Pancreas (tissue), 10 donors: ENCODE measurements around the gene SRP68. TPM values are rescaled to one million over a fixed set of nuclear protein-coding genes. Genes with fewer than 3 reads are reported as not detected.

ENCODE experiments used
- ATAC-seq, 4 donors: fragments of 200-7000 bp; cut with Tn5 transposase; one replicate each; pipeline versions ENCODE4 v1.8.0 to v1.9.1; 2020; ENCODE audit warnings: mild to moderate bottlenecking in 4 of 4, moderate library complexity in 4 of 4
- DNase-seq, 6 donors: peaks; one replicate each; pipeline ENCODE4 v3.0.0-alpha.2; 2020
- FAIRE-seq: peaks from 2 replicates; lab custom pipeline; 2012; peaks lifted over from hg19 to GRCh38; lab: Jason Lieb, UNC
- H3K27ac ChIP-seq, 4 donors: fragments of 200-600 bp; sonication (generic); 1 replicate in 3 of 4; 2 replicates in 1 of 4; pipeline versions ENCODE4 v1.5.0 to v1.8.0; 2020
- H3K27me3 ChIP-seq, 4 donors: fragments of 200-600 bp; one replicate each; pipeline ENCODE4 v1.8.0; 2021
- H3K36me3 ChIP-seq, 3 donors: fragments of 200-600 bp; sonication (generic) in 1 of 3; one replicate each; pipeline versions ENCODE4 v1.5.0 to v1.8.0; 2020 to 2021
- H3K4me1 ChIP-seq, 3 donors: fragments of 200-600 bp; one replicate each; pipeline ENCODE4 v1.8.0; 2021
- H3K4me3 ChIP-seq, 4 donors: fragments of 200-600 bp; sonication (generic) in 2 of 4; one replicate each; pipeline versions ENCODE4 v1.5.0 to v1.8.0; 2020 to 2021
- H3K9me3 ChIP-seq, 4 donors: fragments of 200-600 bp; one replicate each; pipeline ENCODE4 v1.8.0; 2021
- CTCF ChIP-seq, 4 donors: fragments of 200-600 bp; sonication (generic) in 3 of 4; IDR thresholded peaks; one replicate each; pipeline versions ENCODE4 v1.5.0 to v1.8.0; 2021; ENCODE audit warnings: antibody characterized with exemption in 4 of 4
- WGBS, 2 donors: extraction: QIAGEN DNeasy Blood & Tissue Kit; methylation state at CpG; one replicate each; pipeline ENCODE4 v1.1.7; 2013; 5-methylcytosine and 5-hydroxymethylcytosine counted together
- intact Hi-C, 3 donors: fragments of 100-400 bp; cut with DNase I; formaldehyde crosslinking; loops; one replicate each; pipeline versions ENCODE4 v1.11.1 to v1.14.2; 2022
- polyA plus RNA-seq, 2 donors: library from polyadenylated mRNA; stranded (reverse); fragments of 200-250 nt; gene quantifications; one replicate each; pipeline ENCODE4 v1.2.3, GENCODE V29; 2013
- total RNA-seq, 6 donors: library from RNA; stranded (reverse); fragmentation: NEBNext Ultra II Directional in 4 of 6; extraction: Animal tissue kit (Norgen Biotek cat#: 25700) in 4 of 6; gene quantifications; one replicate each; pipeline versions ENCODE4 v1.2.1 to v1.2.4, GENCODE V29; 2021 to 2023
- donor health status: healthy with polysubstance abuse.
- donor health status: DM: no; HTN: no; CAD: no; lungs with moderate emphysema.
- donor health status: DM: no; HTN: no; CAD: no.
- donor health status: control.
- donor health status: control.
- donor health status: Bipolar disorder and iron deficiency.
- donor health status: DM: yes; HTN: yes; CAD: no.
- donor health status: DM: no; HTN: no; CAD: no.
- donor health status: DM: no; HTN: no; CAD: no.
- donor health status: DM: yes; HTN: yes; CAD: no.

Gene SRP68
- total and polyA plus RNA-seq, 8 donors = 32.2 to 74.6 (median 48.0) TPM

DNA sequence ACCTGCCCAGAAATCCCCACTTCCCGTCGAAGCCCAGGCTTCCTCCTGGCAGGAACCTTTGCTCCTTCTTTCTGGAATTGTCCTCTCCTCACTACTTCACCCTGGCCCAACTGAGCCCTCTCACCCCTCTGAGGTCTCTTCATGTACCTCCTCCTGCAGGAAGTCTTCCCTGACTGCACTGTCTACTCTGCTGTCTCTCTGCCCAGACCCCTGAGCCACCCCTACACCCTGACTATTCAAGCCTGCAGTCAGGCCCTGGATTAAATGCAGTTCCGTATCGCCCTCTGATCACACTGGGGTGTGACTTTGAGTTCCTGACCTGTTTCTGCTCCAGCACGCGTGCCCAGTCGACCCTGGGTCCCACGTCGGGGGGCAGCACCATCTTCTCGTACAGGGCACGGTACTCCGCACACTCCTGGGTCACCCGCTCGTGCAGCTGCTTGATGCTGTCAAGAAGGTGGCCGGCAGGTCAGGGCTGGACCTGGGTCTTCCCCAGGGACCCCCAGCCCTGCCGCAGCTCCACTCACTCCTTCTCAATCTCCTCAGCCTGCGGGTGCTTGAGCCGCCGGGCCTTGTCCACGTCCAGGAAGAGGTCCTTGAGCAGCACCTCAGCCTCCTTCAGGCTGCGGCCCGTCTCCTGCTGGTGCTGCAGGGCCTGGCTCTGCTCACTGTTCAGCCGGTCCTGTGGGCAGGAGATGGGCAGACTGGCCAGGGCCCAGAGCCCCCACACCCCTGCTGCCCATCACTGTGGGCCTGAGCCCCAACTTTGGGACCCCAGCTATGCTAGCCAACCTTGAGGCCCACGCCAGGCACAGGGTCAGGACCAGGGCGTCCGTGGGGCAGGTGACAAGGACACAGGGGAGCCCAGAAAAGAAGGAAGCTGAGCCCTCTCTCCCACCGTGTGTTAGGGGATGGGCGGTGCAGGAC, 49.1 kb downstream of the SRP68 start:
- WGBS, 2 donors = 87 to 92% methylated on average over 27 to 28 of the region's 28 CpGs
- H3K4me1 ChIP-seq = no peaks in the 10 kb centered on the region
- DNase-seq = peak in 1 of 6 donors; percentile 61
- H3K27me3 ChIP-seq = no peaks in the 10 kb centered on the region
- no peak overlapping the region for H3K27ac ChIP-seq
- no peaks in the 10 kb centered on the region for H3K36me3 ChIP-seq
- TF ChIP-seq CTCF (IDR thresholded peaks at IDR 0.05) = no peak
- FAIRE-seq = no peak
- ATAC-seq = no peak
- no peak overlapping the region for H3K4me3 ChIP-seq
- intact Hi-C loops = no loop called here
- no peaks in the 10 kb centered on the region for H3K9me3 ChIP-seq

GRCh38 chr17:76022285-76022684, 50.0 kb downstream of the SRP68 start:
- FAIRE-seq (no peak), DNase-seq (peak in 1 of 6 donors; percentile 62), ATAC-seq (no peak)
- Histone ChIP-seq H3K9me3 (no peaks in the 10 kb centered on the region), H3K36me3 (no peaks in the 10 kb centered on the region), H3K27me3 (no peaks in the 10 kb centered on the region), H3K27ac (no peak overlapping the region), H3K4me1 (no peaks in the 10 kb centered on the region), H3K4me3 (no peak overlapping the region)
- 83 to 84% methylated on average over 24 of the region's 24 CpGs for WGBS, 2 donors
- intact Hi-C loops = no loop called here
- no peak for TF ChIP-seq CTCF (IDR thresholded peaks at IDR 0.05)

DNA sequence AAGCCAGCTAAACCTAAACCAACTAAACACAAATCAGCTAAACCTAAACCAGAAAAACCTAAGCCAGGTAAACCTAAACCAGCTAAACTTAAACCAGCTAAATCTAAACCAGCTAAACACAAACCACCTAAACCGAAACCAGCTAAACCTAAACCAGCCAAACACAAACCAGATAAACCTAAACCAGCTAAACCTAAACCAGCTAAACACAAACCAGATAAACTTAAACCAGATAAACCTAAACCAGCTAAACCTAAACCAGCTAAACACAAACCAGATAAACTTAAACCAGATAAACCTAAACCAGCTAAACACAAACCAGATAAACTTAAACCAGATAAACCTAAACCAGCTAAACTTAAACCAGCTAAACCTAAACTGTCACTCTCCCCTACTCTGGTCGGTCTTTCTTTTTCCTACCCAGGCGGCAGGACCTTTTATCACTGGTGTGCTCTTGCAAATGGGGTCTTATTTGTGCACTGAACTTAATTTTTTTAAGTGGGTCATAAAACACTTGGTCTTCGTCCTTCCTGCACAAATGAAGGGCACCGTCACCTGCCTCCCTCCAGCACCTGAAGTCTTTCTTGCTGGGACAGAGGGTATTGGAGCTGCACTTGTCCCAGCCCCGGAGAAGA, 52.4 kb downstream of the SRP68 start:
- 91 to 93% methylated on average over 6 of the region's 6 CpGs for WGBS, 2 donors
- peak; percentile 59 for FAIRE-seq
- ATAC-seq = no peak
- Histone ChIP-seq H3K27me3 (no peaks in the 10 kb centered on the region), H3K27ac (no peak overlapping the region), H3K4me1 (no peaks in the 10 kb centered on the region), H3K36me3 (no peaks in the 10 kb centered on the region), H3K4me3 (no peak overlapping the region), H3K9me3 (no peaks in the 10 kb centered on the region)
- DNase-seq = no peak
- no peak for TF ChIP-seq CTCF (IDR thresholded peaks at IDR 0.05)
- intact Hi-C loops = loop anchor here in 1 of 3 donors (5.0 kb wide), 1 partner anchor 262 kb away; no protein-coding TSS in a partner anchor

DNA sequence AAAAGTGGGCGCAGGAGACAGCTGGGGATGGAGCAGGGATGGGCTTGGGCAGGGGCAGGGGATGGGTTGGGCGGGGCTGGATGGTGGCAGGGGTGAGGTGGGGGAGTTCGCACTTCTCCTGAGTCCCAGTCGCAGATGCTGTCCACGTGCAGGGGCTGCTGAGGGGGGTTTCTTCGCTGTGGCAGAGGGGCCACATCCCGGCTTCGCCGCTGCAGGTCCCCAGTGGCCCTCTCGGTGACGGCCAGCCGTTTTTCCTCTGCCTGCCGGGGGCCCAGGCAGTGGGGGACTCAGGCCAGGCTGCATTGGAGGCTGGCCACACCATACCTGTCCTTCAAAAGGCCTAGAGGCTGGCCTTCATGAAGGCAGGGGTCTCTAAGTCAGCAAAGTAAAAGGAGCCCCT, 53.5 kb downstream of the SRP68 start:
- no peak for TF ChIP-seq CTCF (IDR thresholded peaks at IDR 0.05)
- FAIRE-seq = no peak
- Histone ChIP-seq H3K9me3 (no peaks in the 10 kb centered on the region), H3K36me3 (no peaks in the 10 kb centered on the region), H3K27me3 (no peaks in the 10 kb centered on the region), H3K4me1 (no peaks in the 10 kb centered on the region), H3K4me3 (no peak overlapping the region), H3K27ac (no peak overlapping the region)
- DNase-seq = no peak
- no peak for ATAC-seq
- intact Hi-C loops = loop anchor here in 1 of 3 donors (5.0 kb wide), 1 partner anchor 264 kb away; no protein-coding TSS in a partner anchor
- WGBS, 2 donors = 87 to 90% methylated on average over 13 of the region's 13 CpGs
